PFSK-1 (cell line): ENCODE results near the gene LRRC70.

Experiments
- FOXP2 ChIP-seq: optimal IDR thresholded peaks from 2 replicates; pipeline ENCODE3; 2011; ENCODE audit warnings: borderline replicate concordance, control low read depth, inconsistent platforms; ENCODE audit not compliant: insufficient read depth; ENCODE audit errors: extremely low read length, extremely low read depth
- POLR2AphosphoS5 ChIP-seq: IDR thresholded peaks from 2 replicates; pipeline ENCODE4 v1.6.1; 2012; ENCODE audit warnings: low read depth, mild to moderate bottlenecking, control low read depth, low read length, moderate library complexity
- REST ChIP-seq, 2 experiments: IDR thresholded peaks; 2 replicates each; pipeline versions ENCODE4 v1.6.1 to v1.8.0; 2011 to 2012; ENCODE audit warnings: low read depth in 2 of 2, low read length in 2 of 2, control low read depth in 1 of 2, inconsistent platforms in 1 of 2, mild to moderate bottlenecking in 1 of 2, moderate library complexity in 1 of 2; ENCODE audit not compliant: insufficient read depth in 1 of 2
- SIN3A ChIP-seq: IDR thresholded peaks from 2 replicates; pipeline ENCODE4 v1.6.1; 2012; ENCODE audit warnings: mild to moderate bottlenecking, low read length, moderate library complexity, borderline replicate concordance; ENCODE audit not compliant: insufficient read depth
- TAF1 ChIP-seq: IDR thresholded peaks from 2 replicates; pipeline ENCODE4 v1.6.1; 2012; ENCODE audit warnings: low read length, control low read depth, borderline replicate concordance; ENCODE audit not compliant: insufficient read depth

The LRRC70 gene

GRCh38 chr5:62538017-62538942 lies 40.3 kb upstream of the LRRC70 start:
- TF ChIP-seq SIN3A (no peak), TAF1 (no peak), FOXP2 (no peak), POLR2AphosphoS5 (no peak), REST (IDR thresholded peaks at IDR 0.05; ENCODE audit: insufficient read depth in 1 of 2, low read depth in 2 of 2, low read length in 2 of 2) (no peak)

GRCh38 chr5:62542720-62543119 lies 35.9 kb upstream of the LRRC70 start:
- no peak for TF ChIP-seq REST (IDR thresholded peaks at IDR 0.05; ENCODE audit: insufficient read depth in 1 of 2, low read depth in 2 of 2, low read length in 2 of 2)
- no peak for TF ChIP-seq TAF1
- no peak for TF ChIP-seq FOXP2
- TF ChIP-seq POLR2AphosphoS5: no peak
- no peak for TF ChIP-seq SIN3A

- TF ChIP-seq SIN3A (no peak), FOXP2 (no peak), REST (IDR thresholded peaks at IDR 0.05; ENCODE audit: insufficient read depth in 1 of 2, low read depth in 2 of 2, low read length in 2 of 2) (no peak), POLR2AphosphoS5 (no peak)
These were observed 30.5 kb upstream of the LRRC70 start for GRCh38 chr5:62547945-62548630.

- TF ChIP-seq SIN3A: no peak
- no peak for TF ChIP-seq REST (IDR thresholded peaks at IDR 0.05; ENCODE audit: insufficient read depth in 1 of 2, low read depth in 2 of 2, low read length in 2 of 2)
- no peak for TF ChIP-seq TAF1
- no peak for TF ChIP-seq POLR2AphosphoS5
- TF ChIP-seq FOXP2: no peak
These were observed 28.5 kb upstream of the LRRC70 start for GRCh38 chr5:62550103-62550502.
